Epithelial cell of proximal tubule (primary cell): ENCODE data around the gene TINCR. TPM values are rescaled to one million over a fixed set of nuclear protein-coding genes. Genes with fewer than 3 reads are reported as not detected.

Experiments used
- DNase-seq: peaks from one replicate; pipeline ENCODE4 v3.0.0-alpha.2; 2011; ENCODE audit warnings: low read depth
- H3K4me3 ChIP-seq: 2 replicates; pipeline ENCODE4 v1.5.1; 2011; ENCODE audit warnings: low read depth, mild to moderate bottlenecking, low read length
- CTCF ChIP-seq: conservative IDR thresholded peaks from 2 replicates; pipeline ENCODE4 v1.5.1; 2012; ENCODE audit warnings: low read depth, mild to moderate bottlenecking, low read length
- total RNA-seq: library from RNA; depleted of rRNA; stranded (reverse); fragments of >200 nt; gene quantifications from 2 replicates; pipeline ENCODE4 v1.2.3, GENCODE V29; 2015

Gene TINCR
- total RNA-seq, 1 donor from 2014 or later = not detected

- TF ChIP-seq CTCF = no peak
- no peak for DNase-seq
- H3K4me3 ChIP-seq = no peak overlapping the region
These were observed 11.9 kb upstream of the TINCR start for GRCh38 chr19:5579697-5580096.

GRCh38 chr19:5579286-5579685 lies 11.5 kb upstream of the TINCR start:
- TF ChIP-seq CTCF = no peak
- no peak overlapping the region for H3K4me3 ChIP-seq
- no peak for DNase-seq

- peak; percentile 89 for TF ChIP-seq CTCF
- no peak for DNase-seq
- H3K4me3 ChIP-seq = no peak overlapping the region
These were observed 10.5 kb upstream of the TINCR start for GRCh38 chr19:5578097-5578846.

DNA sequence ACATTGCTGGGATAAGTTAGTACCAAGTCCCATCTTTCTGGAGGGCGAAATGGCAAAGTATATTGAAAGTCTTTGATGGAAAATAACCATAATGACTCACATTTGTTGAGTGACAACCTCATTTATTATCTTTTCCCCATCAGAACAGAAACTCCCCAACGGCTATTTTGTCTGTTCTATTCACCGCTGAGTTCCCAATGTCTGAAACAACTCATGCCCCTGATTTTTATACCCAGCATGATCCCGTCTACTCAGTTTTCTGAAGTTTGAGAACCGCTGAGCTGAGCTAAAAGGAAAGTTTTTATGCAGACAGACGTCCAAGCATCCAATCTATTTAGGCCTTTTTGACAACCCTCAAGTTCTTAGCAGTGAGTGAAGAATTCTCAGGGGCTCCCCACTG lies 7.8 kb upstream of the TINCR start:
- no peak for TF ChIP-seq CTCF
- no peak for DNase-seq
- no peak overlapping the region for H3K4me3 ChIP-seq

- no peak for DNase-seq
- H3K4me3 ChIP-seq = no peak overlapping the region
- TF ChIP-seq CTCF = no peak
These were observed 5.0 kb upstream of the TINCR start for GRCh38 chr19:5572556-5573286.

GRCh38 chr19:5571777-5572176 lies 4.0 kb upstream of the TINCR start:
- H3K4me3 ChIP-seq = no peak overlapping the region
- no peak for DNase-seq
- TF ChIP-seq CTCF = no peak
